B cell (primary cell): ENCODE results near the gene TRA2A. TPM values are rescaled to one million over a fixed set of nuclear protein-coding genes. Genes with fewer than 3 reads are reported as not detected.
A peak's percentile ranks its signal among the peaks of the same experiment; 100 is the strongest.

Source experiments
- ATAC-seq: fragments of 200-7000 bp; cut with Tn5 transposase; one replicate; pipeline ENCODE4 v1.10.0; 2021; ENCODE audit warnings: low read depth, mild to moderate bottlenecking, moderate number of reproducible peaks, moderate library complexity
- CTCF ChIA-PET: fragments of 350-600 bp; sonication (Branson Sonifier 250); formaldehyde crosslinking; loops from one replicate; lab custom pipeline; 2021; ENCODE audit warnings: antibody characterized with exemption, inconsistent platforms; lab: Charles Lee
- POLR2A ChIA-PET: fragments of 350-600 bp; sonication (Branson Sonifier 250); formaldehyde crosslinking; loops from one replicate; lab custom pipeline; 2021; ENCODE audit warnings: antibody characterized with exemption; lab: Charles Lee
- DNase-seq: peaks from one replicate; pipeline ENCODE4 v3.0.0; 2013
- H2AFZ ChIP-seq: 2 replicates; pipeline ENCODE4 v1.6.1; 2012; ENCODE audit warnings: mild to moderate bottlenecking, low read depth, low read length; ENCODE audit not compliant: insufficient read depth, poor library complexity, severe bottlenecking
- H3K27ac ChIP-seq, 2 donors: 1 replicate in 1 of 2; 2 replicates in 1 of 2; pipeline ENCODE4 v1.5.1; 2012 to 2013; ENCODE audit warnings: low read length in 2 of 2, mild to moderate bottlenecking in 2 of 2, moderate library complexity in 1 of 2
- H3K27me3 ChIP-seq, 4 experiments: fragments of 200-600 bp in 1 of 4; sonication (generic) in 1 of 4; replicated peaks in 1 of 4; 1 replicate in 2 of 4; 2 replicates in 2 of 4; pipeline versions ENCODE4 v1.6.1 to v1.7.0; 2013 to 2016; ENCODE audit warnings: low read length in 3 of 4, mild to moderate bottlenecking in 2 of 4, mixed read lengths in 1 of 4, moderate library complexity in 1 of 4; ENCODE audit not compliant: insufficient read depth in 4 of 4, control insufficient read depth in 3 of 4; ENCODE audit errors: control extremely low read depth in 1 of 4
- H3K36me3 ChIP-seq, 2 experiments: replicated peaks in 1 of 2; 1 replicate in 1 of 2; 2 replicates in 1 of 2; pipeline versions ENCODE4 v1.6.1 to v1.7.1; 2013; ENCODE audit warnings: low read length in 1 of 2; ENCODE audit not compliant: insufficient read depth in 2 of 2, control insufficient read depth in 1 of 2; ENCODE audit errors: control extremely low read depth in 1 of 2, extremely low read depth in 1 of 2
- H3K4me1 ChIP-seq, 2 donors: fragments of 200-600 bp in 1 of 2; sonication (generic) in 1 of 2; 1 replicate in 1 of 2; 2 replicates in 1 of 2; pipeline versions ENCODE4 v1.5.1 to v1.6.1; 2013 to 2017; ENCODE audit warnings: low read length in 2 of 2; ENCODE audit not compliant: control insufficient read depth in 2 of 2, insufficient read depth in 2 of 2
- H3K4me2 ChIP-seq: replicated peaks from 2 replicates; pipeline ENCODE3; 2012; ENCODE audit warnings: mild to moderate bottlenecking, low read depth, low read length; ENCODE audit not compliant: poor library complexity, severe bottlenecking
- H3K4me3 ChIP-seq, 5 experiments: fragments of 200-600 bp in 1 of 5; sonication (generic) in 1 of 5; 1 replicate in 3 of 5; 2 replicates in 2 of 5; pipeline versions ENCODE4 v1.5.1 to v1.7.0; 2011 to 2016; ENCODE audit warnings: low read length in 4 of 5, mild to moderate bottlenecking in 4 of 5, low read depth in 2 of 5, control low read depth in 1 of 5, moderate library complexity in 1 of 5; ENCODE audit not compliant: insufficient read depth in 1 of 5; ENCODE audit errors: control extremely low read depth in 1 of 5, extremely low read depth in 1 of 5
- H3K79me2 ChIP-seq: fragments of 200-600 bp; sonication (generic); one replicate; pipeline ENCODE4 v1.6.0; 2016; ENCODE audit warnings: low read length; ENCODE audit not compliant: control insufficient read depth, insufficient read depth
- H3K9ac ChIP-seq: fragments of 200-600 bp; sonication (generic); 2 replicates; pipeline ENCODE4 v1.6.1; 2017; ENCODE audit warnings: mild to moderate bottlenecking, low read length, moderate library complexity
- H3K9me3 ChIP-seq, 3 donors: one replicate each; pipeline versions ENCODE4 v1.6.1 to v1.7.1; 2013; ENCODE audit warnings: low read length in 2 of 3; ENCODE audit not compliant: control insufficient read depth in 2 of 3, insufficient read depth in 1 of 3; ENCODE audit errors: control extremely low read depth in 1 of 3
- H4K20me1 ChIP-seq: 2 replicates; pipeline ENCODE4 v1.6.0; 2012; ENCODE audit warnings: mild to moderate bottlenecking, low read length; ENCODE audit not compliant: insufficient read depth, control insufficient read depth, poor library complexity, severe bottlenecking
- H3K27ac Mint-ChIP-seq: one replicate; pipeline ENCODE4 v1.8.0; 2021; ENCODE audit warnings: mixed read lengths
- H3K27me3 Mint-ChIP-seq: one replicate; pipeline ENCODE4 v1.8.0; 2021; ENCODE audit warnings: mixed read lengths
- H3K4me1 Mint-ChIP-seq: one replicate; pipeline ENCODE4 v1.8.0; 2021; ENCODE audit warnings: mixed read lengths
- H3K4me3 Mint-ChIP-seq: one replicate; pipeline ENCODE4 v1.8.0; 2021; ENCODE audit warnings: mixed read lengths
- H3K9me3 Mint-ChIP-seq: one replicate; pipeline ENCODE4 v1.8.0; 2022; ENCODE audit warnings: mixed read lengths; ENCODE audit not compliant: insufficient read depth
- CTCF ChIP-seq: fragments of 200-600 bp; IDR thresholded peaks from one replicate; pipeline ENCODE4 v1.8.0; 2022; ENCODE audit warnings: antibody characterized with exemption, mild to moderate bottlenecking
- EZH2 ChIP-seq: IDR thresholded peaks from 2 replicates; pipeline ENCODE4 v1.6.1; 2012; ENCODE audit warnings: borderline replicate concordance, low read depth, mild to moderate bottlenecking, moderate library complexity, low read length; ENCODE audit not compliant: insufficient read depth, poor library complexity, severe bottlenecking
- WGBS: methylation state at CpG from one replicate; pipeline ENCODE4 v1.1.5; 2013; ENCODE audit warnings: missing lambda C conversion rate; ENCODE audit not compliant: insufficient coverage; 5-methylcytosine and 5-hydroxymethylcytosine counted together
- intact Hi-C: fragments of 100-400 bp; cut with micrococcal nuclease; formaldehyde crosslinking; loops from one replicate; pipeline ENCODE4 v1.10.0; 2022
- polyA plus RNA-seq: library from polyadenylated mRNA; depleted of rRNA; stranded (reverse); fragments of >200 nt; gene quantifications from 2 replicates; pipeline ENCODE4 v1.2.3, GENCODE V29; 2012
- total RNA-seq, 2 donors: library from RNA; stranded (reverse); fragments of 120-200 nt in 1 of 2; gene quantifications; 1 replicate in 1 of 2; 2 replicates in 1 of 2; pipeline versions ENCODE4 v1.2.3 to v1.2.4, GENCODE V29; 2013 to 2022

Gene TRA2A
- total and polyA plus RNA-seq, 2 donors (not counting 1 experiment from before 2014, with no cell fraction given), result 107 to 173 TPM

GRCh38 chr7:23545493-23545892 lies 13.7 kb upstream of the TRA2A start:
- POLR2A ChIA-PET, result no interaction called here
- peak overlapping the region; percentile 10 for H3K27ac Mint-ChIP-seq
- no peak overlapping the region for H3K4me3 Mint-ChIP-seq

More at GRCh38 chr7:23545493-23545892, 13.7 kb upstream of the TRA2A start:
- H3K27me3 Mint-ChIP-seq, result no peaks in the 10 kb centered on the region
- no peaks in the 10 kb centered on the region for H3K79me2 ChIP-seq
- H2AFZ ChIP-seq, result no peak overlapping the region
- DNase-seq (no peak), ATAC-seq (no peak)
- CTCF ChIA-PET, result interaction anchor here (0.9 to 2.8 kb wide), 9 partner anchors 12 to 1121 kb away, joined by 3 to 15 read pairs (median 8); no protein-coding TSS in a partner anchor
- peaks cover 8 to 13% of the 10 kb centered on the region in 2 donors for H3K4me1 ChIP-seq
- H3K9me3 ChIP-seq, result no peaks in the 10 kb centered on the region
- no peaks in the 10 kb centered on the region for H4K20me1 ChIP-seq
- no peak overlapping the region for H3K4me2 ChIP-seq
- H3K36me3 ChIP-seq, result no peaks in the 10 kb centered on the region
- WGBS, result 100% methylated on average over 1 of the region's 1 CpG
- no peak overlapping the region for H3K9ac ChIP-seq
- intact Hi-C loops, result loop anchor here (10.0 kb wide), 1 partner anchor 1119 kb away; no protein-coding TSS in a partner anchor
- H3K4me3 ChIP-seq, result no peak overlapping the region
- H3K4me1 Mint-ChIP-seq, result peaks cover 15% of the 10 kb centered on the region
- H3K27me3 ChIP-seq, result no peaks in the 10 kb centered on the region
- H3K9me3 Mint-ChIP-seq, result peaks cover 3% of the 10 kb centered on the region
- no peak overlapping the region for H3K27ac ChIP-seq
- TF ChIP-seq CTCF, result no peak
- TF ChIP-seq EZH2, result no peak
